Measurements from ENCODE around the gene PLEKHG7.
"Not testable (repeated sequence)": the region's sequence is repeated elsewhere in the genome, so short reads cannot be mapped to it uniquely, and the experiment has no call there.

Gene PLEKHG7

DNA sequence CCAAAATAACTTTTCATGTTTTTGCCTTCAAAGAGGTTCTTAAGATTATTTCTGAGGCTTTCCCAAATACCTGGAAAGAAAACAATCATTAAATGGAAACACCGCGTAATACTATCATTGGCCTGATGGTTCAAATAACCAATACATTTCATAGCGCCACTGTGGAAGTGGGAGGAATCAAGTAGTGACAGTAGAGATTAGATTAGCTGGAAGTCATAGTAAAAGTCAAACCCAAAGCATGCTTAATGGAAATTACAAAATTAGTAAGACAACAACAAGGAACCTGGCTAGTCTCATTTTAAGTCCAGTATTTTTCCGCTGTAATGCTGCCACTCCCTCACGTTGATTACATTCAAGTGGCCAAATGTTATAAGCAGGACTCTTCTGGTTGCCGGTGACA is 41.5 kb upstream of the PLEKHG7 start:
- no peaks in the 10 kb centered on the region for H3K9me3 ChIP-seq
- TF ChIP-seq, protein P1, sequence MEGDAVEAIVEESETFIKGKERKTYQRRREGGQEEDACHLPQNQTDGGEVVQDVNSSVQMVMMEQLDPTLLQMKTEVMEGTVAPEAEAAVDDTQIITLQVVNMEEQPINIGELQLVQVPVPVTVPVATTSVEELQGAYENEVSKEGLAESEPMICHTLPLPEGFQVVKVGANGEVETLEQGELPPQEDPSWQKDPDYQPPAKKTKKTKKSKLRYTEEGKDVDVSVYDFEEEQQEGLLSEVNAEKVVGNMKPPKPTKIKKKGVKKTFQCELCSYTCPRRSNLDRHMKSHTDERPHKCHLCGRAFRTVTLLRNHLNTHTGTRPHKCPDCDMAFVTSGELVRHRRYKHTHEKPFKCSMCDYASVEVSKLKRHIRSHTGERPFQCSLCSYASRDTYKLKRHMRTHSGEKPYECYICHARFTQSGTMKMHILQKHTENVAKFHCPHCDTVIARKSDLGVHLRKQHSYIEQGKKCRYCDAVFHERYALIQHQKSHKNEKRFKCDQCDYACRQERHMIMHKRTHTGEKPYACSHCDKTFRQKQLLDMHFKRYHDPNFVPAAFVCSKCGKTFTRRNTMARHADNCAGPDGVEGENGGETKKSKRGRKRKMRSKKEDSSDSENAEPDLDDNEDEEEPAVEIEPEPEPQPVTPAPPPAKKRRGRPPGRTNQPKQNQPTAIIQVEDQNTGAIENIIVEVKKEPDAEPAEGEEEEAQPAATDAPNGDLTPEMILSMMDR (IDR thresholded peaks at IDR 0.05) = no peak
- H3K27ac ChIP-seq = no peak overlapping the region
- H3K36me3 ChIP-seq = no peaks in the 10 kb centered on the region
- no peaks in the 10 kb centered on the region for H3K4me1 ChIP-seq (ENCODE audit: control insufficient read depth in 1 of 2, insufficient read depth in 1 of 2, low read depth in 1 of 2, low read length in 1 of 2)
- H3K4me3 ChIP-seq (ENCODE audit: low read depth in 1 of 2, low read length in 1 of 2) = no peak overlapping the region
- no peaks in the 10 kb centered on the region for H3K27me3 ChIP-seq

DNA sequence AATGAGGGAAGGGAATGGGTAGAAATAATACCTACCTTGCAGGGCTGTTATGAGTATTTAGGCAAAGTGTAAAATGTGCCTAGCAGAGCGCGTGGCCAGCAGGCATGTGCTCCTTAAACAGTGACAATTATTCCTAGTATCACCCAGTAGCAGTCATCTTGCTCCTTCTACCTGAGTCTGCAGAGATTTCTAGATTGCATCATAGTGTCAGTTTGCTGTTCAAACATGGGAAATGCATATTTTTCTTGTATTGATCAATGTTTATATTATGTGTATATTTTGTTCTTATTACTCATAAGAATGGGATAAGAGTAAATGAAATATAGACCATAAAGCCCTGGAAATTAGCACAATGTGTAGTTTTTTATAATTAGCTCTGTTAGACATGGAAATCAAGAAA is 37.3 kb upstream of the PLEKHG7 start:
- TF ChIP-seq, protein P1 (IDR thresholded peaks at IDR 0.05) = no peak
- Histone ChIP-seq H3K9me3 (no peaks in the 10 kb centered on the region), H3K27ac (no peak overlapping the region), H3K36me3 (no peaks in the 10 kb centered on the region), H3K27me3 (no peaks in the 10 kb centered on the region), H3K4me1 (ENCODE audit: control insufficient read depth in 1 of 2, insufficient read depth in 1 of 2, low read depth in 1 of 2, low read length in 1 of 2) (no peaks in the 10 kb centered on the region), H3K4me3 (ENCODE audit: low read depth in 1 of 2, low read length in 1 of 2) (no peak overlapping the region)

DNA sequence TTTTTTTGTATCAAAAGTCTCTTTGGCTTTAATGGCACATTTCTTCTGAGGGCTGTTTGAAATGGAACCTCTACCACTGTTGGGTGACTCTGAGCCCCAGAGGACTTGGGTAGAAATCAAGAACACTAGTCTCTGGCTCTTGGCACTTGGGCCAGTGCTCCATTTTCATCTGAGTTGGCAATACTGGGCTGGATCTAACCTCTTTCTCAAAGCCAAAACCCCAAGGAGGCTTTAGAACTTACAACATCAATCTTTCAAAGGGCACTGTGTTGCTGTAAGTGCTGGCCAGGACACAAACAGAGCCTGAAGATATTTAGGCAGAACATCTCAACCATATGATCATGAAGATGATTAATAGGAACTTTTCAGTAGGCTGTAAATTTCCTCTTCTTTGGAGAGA is 34.0 kb upstream of the PLEKHG7 start:
- H3K36me3 ChIP-seq = no peaks in the 10 kb centered on the region
- no peak overlapping the region for H3K27ac ChIP-seq
- no peak overlapping the region for H3K4me3 ChIP-seq (ENCODE audit: low read depth in 1 of 2, low read length in 1 of 2)
- H3K4me1 ChIP-seq (ENCODE audit: control insufficient read depth in 1 of 2, insufficient read depth in 1 of 2, low read depth in 1 of 2, low read length in 1 of 2) = no peaks in the 10 kb centered on the region
- TF ChIP-seq, protein P1 (IDR thresholded peaks at IDR 0.05) = no peak
- no peaks in the 10 kb centered on the region for H3K27me3 ChIP-seq
- H3K9me3 ChIP-seq = no peaks in the 10 kb centered on the region

DNA sequence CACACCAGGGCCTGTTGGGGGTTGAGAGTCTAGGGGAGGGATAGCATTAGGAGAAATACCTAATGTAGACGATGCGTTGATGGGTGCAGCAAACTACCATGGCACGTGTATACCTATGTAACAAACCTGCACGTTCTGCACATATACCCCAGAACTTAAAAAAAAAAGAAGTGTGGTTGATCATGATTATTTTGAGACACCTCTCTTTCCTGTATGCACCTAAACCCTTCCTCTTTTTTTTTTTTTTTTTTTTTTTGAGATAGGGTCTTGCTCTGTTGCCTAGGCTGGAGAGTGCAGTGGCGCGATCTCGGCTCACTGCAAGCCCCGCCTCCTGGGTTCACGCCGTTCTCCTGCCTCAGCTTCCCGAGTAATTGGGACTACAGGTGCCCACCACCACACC is 31.3 kb upstream of the PLEKHG7 start:
- not testable (repeated sequence) for H3K36me3 ChIP-seq; H3K27ac ChIP-seq; H3K27me3 ChIP-seq; H3K9me3 ChIP-seq; H3K4me3 ChIP-seq (ENCODE audit: low read depth in 1 of 2, low read length in 1 of 2); H3K4me1 ChIP-seq (ENCODE audit: control insufficient read depth in 1 of 2, insufficient read depth in 1 of 2, low read depth in 1 of 2, low read length in 1 of 2)

DNA sequence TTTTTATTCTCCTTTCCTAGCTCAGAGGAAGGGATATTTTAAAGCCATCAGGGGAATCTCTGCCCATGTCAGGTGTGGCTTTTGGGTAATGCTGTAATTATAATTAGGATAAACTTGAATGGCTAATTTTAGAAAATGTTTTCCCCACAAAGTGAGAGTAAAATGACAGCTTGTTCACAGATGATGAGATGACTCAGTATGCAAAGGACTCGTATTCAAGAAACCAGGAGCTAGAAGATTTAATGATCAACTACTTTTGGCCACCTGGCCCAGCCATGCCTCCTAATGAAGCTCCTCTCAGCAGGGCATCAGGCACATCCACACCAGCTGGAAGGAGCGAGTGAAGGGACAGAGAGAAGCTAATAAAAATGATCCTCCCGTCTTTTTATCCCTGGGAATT is 29.0 kb upstream of the PLEKHG7 start:
- Histone ChIP-seq H3K36me3 (no peaks in the 10 kb centered on the region), H3K9me3 (no peaks in the 10 kb centered on the region), H3K27me3 (no peaks in the 10 kb centered on the region), H3K4me3 (ENCODE audit: low read depth in 1 of 2, low read length in 1 of 2) (no peak overlapping the region), H3K4me1 (ENCODE audit: control insufficient read depth in 1 of 2, insufficient read depth in 1 of 2, low read depth in 1 of 2, low read length in 1 of 2) (no peaks in the 10 kb centered on the region), H3K27ac (no peak overlapping the region)
- TF ChIP-seq, protein P1 (IDR thresholded peaks at IDR 0.05) = no peak

DNA sequence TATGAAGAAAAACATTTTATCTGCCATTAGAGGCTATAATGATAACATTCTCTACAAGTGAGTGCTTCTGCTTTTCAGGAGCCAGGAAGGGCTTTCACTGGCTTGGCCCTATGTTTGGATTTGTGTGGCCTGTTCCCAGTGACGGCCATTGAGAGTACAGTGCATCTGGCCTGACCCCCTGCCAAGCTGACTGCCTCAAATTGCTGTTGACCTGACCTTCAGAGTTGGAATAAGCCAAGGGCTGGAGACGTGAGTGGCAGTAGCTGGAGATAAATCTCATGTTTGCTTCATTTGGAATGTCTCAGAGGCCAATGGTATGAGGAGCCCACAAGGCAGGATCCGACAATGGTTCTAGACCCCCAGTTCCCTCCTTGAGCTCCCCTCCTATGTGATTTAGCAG is 28.3 kb upstream of the PLEKHG7 start:
- Histone ChIP-seq H3K36me3 (no peaks in the 10 kb centered on the region), H3K27ac (no peak overlapping the region), H3K4me3 (ENCODE audit: low read depth in 1 of 2, low read length in 1 of 2) (no peak overlapping the region), H3K9me3 (no peaks in the 10 kb centered on the region), H3K4me1 (ENCODE audit: control insufficient read depth in 1 of 2, insufficient read depth in 1 of 2, low read depth in 1 of 2, low read length in 1 of 2) (no peaks in the 10 kb centered on the region), H3K27me3 (no peaks in the 10 kb centered on the region)
- TF ChIP-seq, protein P1 (IDR thresholded peaks at IDR 0.05) = no peak

Measured in neutrophil (primary cell).